Neural progenitor cell (in vitro differentiated cells): ENCODE results near the gene ATP10A. TPM values are rescaled to one million over a fixed set of nuclear protein-coding genes. Genes with fewer than 3 reads are reported as not detected.
A peak's percentile ranks its signal among the peaks of the same experiment; 100 is the strongest.

ENCODE experiments used
- DNase-seq: peaks from one replicate; pipeline ENCODE4 v3.0.0-alpha.2; 2016; ENCODE audit warnings: low spot score
- H2AFZ ChIP-seq: fragments of 200-600 bp; sonication (generic); replicated peaks from 2 replicates; pipeline ENCODE4 v1.6.1; 2016; ENCODE audit warnings: antibody characterized with exemption
- H3F3A ChIP-seq: fragments of 200-600 bp; sonication (generic); 2 replicates; pipeline ENCODE4 v1.6.1; 2016; ENCODE audit warnings: antibody characterized with exemption, low read depth
- H3K27ac ChIP-seq: fragments of 200-600 bp; sonication (generic); 2 replicates; pipeline ENCODE4 v1.5.1; 2016; ENCODE audit warnings: mild to moderate bottlenecking
- H3K27me3 ChIP-seq: fragments of 200-600 bp; sonication (generic); 2 replicates; pipeline ENCODE4 v1.6.1; 2016; ENCODE audit warnings: mild to moderate bottlenecking, moderate library complexity
- H3K36me3 ChIP-seq: fragments of 200-600 bp; sonication (generic); 2 replicates; pipeline ENCODE4 v1.5.1; 2016
- H3K4me1 ChIP-seq: fragments of 200-600 bp; sonication (generic); 2 replicates; pipeline ENCODE4 v1.6.1; 2016; ENCODE audit warnings: mixed run types
- H3K4me2 ChIP-seq: fragments of 200-600 bp; sonication (generic); 2 replicates; pipeline ENCODE4 v1.6.1; 2016
- H3K4me3 ChIP-seq: fragments of 200-600 bp; sonication (generic); 2 replicates; pipeline ENCODE4 v1.5.1; 2016
- H3K79me2 ChIP-seq: fragments of 200-600 bp; sonication (generic); 2 replicates; pipeline ENCODE4 v1.6.1; 2016; ENCODE audit warnings: low read depth
- H3K9ac ChIP-seq: fragments of 200-600 bp; sonication (generic); 2 replicates; pipeline ENCODE4 v1.6.1; 2016
- H3K9me3 ChIP-seq: fragments of 200-600 bp; sonication (generic); 2 replicates; pipeline ENCODE4 v1.5.1; 2016; ENCODE audit warnings: low read depth
- H4K20me1 ChIP-seq: fragments of 200-600 bp; sonication (generic); 2 replicates; pipeline ENCODE4 v1.6.1; 2016; ENCODE audit warnings: low read depth
- H3K27ac Mint-ChIP-seq: 3 replicates; pipeline ENCODE4 v1.8.0; 2021; ENCODE audit warnings: mixed read lengths
- H3K27me3 Mint-ChIP-seq: 2 replicates; pipeline ENCODE4 v1.8.0; 2022; ENCODE audit warnings: low read depth, mild to moderate bottlenecking, inconsistent platforms, moderate library complexity, mixed read lengths; ENCODE audit not compliant: insufficient read depth
- H3K36me3 Mint-ChIP-seq: 3 replicates; pipeline ENCODE4 v1.8.0; 2021; ENCODE audit warnings: mixed read lengths
- H3K4me1 Mint-ChIP-seq: 3 replicates; pipeline ENCODE4 v1.8.0; 2021; ENCODE audit warnings: mixed read lengths
- H3K4me3 Mint-ChIP-seq: 3 replicates; pipeline ENCODE4 v1.8.0; 2021; ENCODE audit warnings: mild to moderate bottlenecking, moderate library complexity, mixed read lengths
- H3K9me3 Mint-ChIP-seq: 3 replicates; pipeline ENCODE4 v1.8.0; 2020; ENCODE audit warnings: mixed read lengths
- EZH2 ChIP-seq: fragments of 200-600 bp; sonication (generic); IDR thresholded peaks from 2 replicates; pipeline ENCODE4 v1.6.1; 2017; ENCODE audit warnings: antibody characterized with exemption, mild to moderate bottlenecking, moderate library complexity
- EZH2phosphoT487 ChIP-seq: fragments of 200-600 bp; sonication (generic); IDR thresholded peaks from 2 replicates; pipeline ENCODE4 v1.6.1; 2017; ENCODE audit warnings: antibody characterized with exemption
- total RNA-seq: library from RNA; depleted of rRNA; stranded (reverse); fragments of >200 nt; gene quantifications from 2 replicates; pipeline ENCODE4 v1.2.3, GENCODE V29; 2015; ENCODE audit warnings: low replicate concordance
- TF ChIP-seq, protein P1 (sequence below): fragments of 200-600 bp; sonication (generic); IDR thresholded peaks from 2 replicates; pipeline ENCODE4 v1.5.1; 2017; ENCODE audit warnings: antibody characterized with exemption, mild to moderate bottlenecking

Gene ATP10A
- total RNA-seq, 1 donor from 2014 or later, result 0.32 TPM

DNA sequence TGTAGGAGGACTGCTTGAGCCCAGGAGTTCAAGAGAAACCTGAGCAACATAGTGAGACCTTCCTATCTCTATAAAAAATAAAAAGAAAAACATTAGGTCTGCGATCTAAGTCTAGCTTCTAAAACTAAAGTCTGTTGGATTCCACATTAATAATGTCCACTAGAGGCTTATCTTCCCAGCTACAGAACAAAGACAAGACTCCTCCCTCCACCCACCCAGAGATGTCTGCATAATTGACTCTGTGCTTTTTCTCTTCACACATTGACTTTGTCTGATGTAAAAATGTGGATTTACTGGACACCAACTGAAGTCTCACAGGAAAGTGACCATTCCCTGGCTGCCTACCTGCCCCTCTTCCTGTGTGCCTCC, 91.8 kb downstream of the ATP10A start:
- no peak for TF ChIP-seq EZH2
- TF ChIP-seq EZH2phosphoT487, result no peak
- TF ChIP-seq, protein P1, sequence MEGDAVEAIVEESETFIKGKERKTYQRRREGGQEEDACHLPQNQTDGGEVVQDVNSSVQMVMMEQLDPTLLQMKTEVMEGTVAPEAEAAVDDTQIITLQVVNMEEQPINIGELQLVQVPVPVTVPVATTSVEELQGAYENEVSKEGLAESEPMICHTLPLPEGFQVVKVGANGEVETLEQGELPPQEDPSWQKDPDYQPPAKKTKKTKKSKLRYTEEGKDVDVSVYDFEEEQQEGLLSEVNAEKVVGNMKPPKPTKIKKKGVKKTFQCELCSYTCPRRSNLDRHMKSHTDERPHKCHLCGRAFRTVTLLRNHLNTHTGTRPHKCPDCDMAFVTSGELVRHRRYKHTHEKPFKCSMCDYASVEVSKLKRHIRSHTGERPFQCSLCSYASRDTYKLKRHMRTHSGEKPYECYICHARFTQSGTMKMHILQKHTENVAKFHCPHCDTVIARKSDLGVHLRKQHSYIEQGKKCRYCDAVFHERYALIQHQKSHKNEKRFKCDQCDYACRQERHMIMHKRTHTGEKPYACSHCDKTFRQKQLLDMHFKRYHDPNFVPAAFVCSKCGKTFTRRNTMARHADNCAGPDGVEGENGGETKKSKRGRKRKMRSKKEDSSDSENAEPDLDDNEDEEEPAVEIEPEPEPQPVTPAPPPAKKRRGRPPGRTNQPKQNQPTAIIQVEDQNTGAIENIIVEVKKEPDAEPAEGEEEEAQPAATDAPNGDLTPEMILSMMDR, result no peak
- Histone ChIP-seq H3F3A (no peaks in the 10 kb centered on the region), H3K79me2 (no peaks in the 10 kb centered on the region), H3K36me3 (no peaks in the 10 kb centered on the region), H4K20me1 (no peaks in the 10 kb centered on the region), H3K4me1 (peaks cover 19% of the 10 kb centered on the region), H3K4me3 (no peak overlapping the region), H2AFZ (no peak overlapping the region), H3K27me3 (no peaks in the 10 kb centered on the region), H3K9ac (no peak overlapping the region), H3K9me3 (no peaks in the 10 kb centered on the region), H3K27ac (no peak overlapping the region), H3K4me2 (no peak overlapping the region)
- H3K4me1 Mint-ChIP-seq, result peaks cover 35% of the 10 kb centered on the region
- H3K9me3 Mint-ChIP-seq, result no peaks in the 10 kb centered on the region
- no peak overlapping the region for H3K4me3 Mint-ChIP-seq
- peaks cover 5% of the 10 kb centered on the region for H3K27me3 Mint-ChIP-seq
- peak overlapping the region; percentile 79 for H3K27ac Mint-ChIP-seq
- DNase-seq, result no peak
- H3K36me3 Mint-ChIP-seq, result no peaks in the 10 kb centered on the region

DNA sequence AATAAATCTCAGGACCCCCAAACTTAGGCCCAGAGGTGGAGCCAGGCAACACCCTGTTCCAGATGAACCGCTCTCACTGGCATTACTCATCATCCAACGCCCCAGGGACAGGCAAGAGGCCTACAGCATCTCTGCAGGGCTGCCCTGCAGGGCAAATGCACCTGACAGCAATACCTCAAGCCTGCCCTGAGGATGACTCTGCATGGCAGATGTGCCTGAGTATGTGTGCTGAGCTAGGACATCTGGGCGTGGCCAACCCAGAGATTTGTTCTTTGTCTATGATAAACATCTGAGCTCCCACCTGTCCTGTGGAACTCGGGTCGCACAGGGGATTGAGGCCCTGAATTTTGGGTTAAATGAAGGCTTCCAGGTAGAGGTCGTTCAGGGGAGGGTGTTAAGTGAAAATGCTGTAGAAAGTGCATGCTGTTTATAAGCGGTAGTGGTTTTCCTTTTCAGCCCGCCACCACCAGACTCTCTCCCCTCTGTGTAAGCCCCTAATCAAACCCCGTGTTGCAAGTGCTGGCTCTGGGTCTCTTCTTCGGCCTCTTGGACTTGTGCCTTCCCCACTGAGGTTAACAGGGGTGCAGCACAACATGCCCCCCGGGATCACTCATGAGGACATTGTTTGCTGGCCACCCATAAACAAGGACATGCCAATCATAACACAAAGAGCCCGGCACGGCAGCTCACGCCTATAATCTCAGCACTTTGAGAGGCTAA, 92.3 kb downstream of the ATP10A start:
- H4K20me1 ChIP-seq, result no peaks in the 10 kb centered on the region
- Mint-ChIP-seq H3K4me3 (no peak overlapping the region), H3K9me3 (peaks cover 1% of the 10 kb centered on the region), H3K27ac (no peak overlapping the region), H3K4me1 (peaks cover 33% of the 10 kb centered on the region), H3K27me3 (peaks cover 7% of the 10 kb centered on the region), H3K36me3 (no peaks in the 10 kb centered on the region)
- H3K9me3 ChIP-seq, result no peaks in the 10 kb centered on the region
- TF ChIP-seq, protein P1, result no peak
- TF ChIP-seq EZH2 (no peak), EZH2phosphoT487 (no peak)
- H3K79me2 ChIP-seq, result no peaks in the 10 kb centered on the region
- H2AFZ ChIP-seq, result no peak overlapping the region
- H3K9ac ChIP-seq, result no peak overlapping the region
- no peak overlapping the region for H3K27ac ChIP-seq
- H3K27me3 ChIP-seq, result no peaks in the 10 kb centered on the region
- no peaks in the 10 kb centered on the region for H3K36me3 ChIP-seq
- no peak overlapping the region for H3K4me2 ChIP-seq
- no peaks in the 10 kb centered on the region for H3F3A ChIP-seq
- peaks cover 18% of the 10 kb centered on the region for H3K4me1 ChIP-seq
- H3K4me3 ChIP-seq, result no peak overlapping the region
- DNase-seq, result no peak

DNA sequence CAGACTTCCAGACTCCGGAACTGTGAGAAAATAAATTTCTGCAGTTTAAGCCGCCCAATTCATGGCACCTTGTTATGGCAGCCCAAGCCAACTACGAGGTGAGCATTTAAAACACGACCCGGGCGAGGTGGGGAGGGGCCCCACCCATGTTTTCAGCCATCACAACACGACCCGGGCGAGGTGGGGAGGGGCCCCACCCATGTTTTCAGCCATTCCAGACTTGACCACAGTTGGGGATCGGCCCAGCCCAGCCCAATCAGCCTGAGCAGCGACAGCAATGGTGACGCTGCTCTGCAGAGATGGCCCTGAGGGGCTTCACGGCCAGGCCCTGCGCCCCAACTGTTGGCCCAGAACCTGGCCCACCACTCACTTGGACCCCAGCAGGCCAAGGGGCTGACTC, 93.1 kb downstream of the ATP10A start:
- peaks cover 10% of the 10 kb centered on the region for H3K27me3 Mint-ChIP-seq
- H3K9me3 Mint-ChIP-seq, result peaks cover 9% of the 10 kb centered on the region
- Histone ChIP-seq H3F3A (no peaks in the 10 kb centered on the region), H3K27me3 (no peaks in the 10 kb centered on the region), H3K36me3 (no peaks in the 10 kb centered on the region), H3K4me3 (no peak overlapping the region), H3K9ac (no peak overlapping the region), H4K20me1 (no peaks in the 10 kb centered on the region), H3K9me3 (no peaks in the 10 kb centered on the region), H3K27ac (no peak overlapping the region), H2AFZ (no peak overlapping the region), H3K79me2 (no peaks in the 10 kb centered on the region), H3K4me2 (no peak overlapping the region), H3K4me1 (peaks cover 10% of the 10 kb centered on the region)
- H3K4me3 Mint-ChIP-seq, result no peak overlapping the region
- no peak for DNase-seq
- peaks cover 26% of the 10 kb centered on the region for H3K4me1 Mint-ChIP-seq
- H3K36me3 Mint-ChIP-seq, result no peaks in the 10 kb centered on the region
- H3K27ac Mint-ChIP-seq, result no peak overlapping the region
- TF ChIP-seq, protein P1, result no peak
- no peak for TF ChIP-seq EZH2phosphoT487
- no peak for TF ChIP-seq EZH2
